DND-41 (cell line): ENCODE measurements around the gene COL4A6.

ENCODE experiments used
- EZH2 ChIP-seq: IDR thresholded peaks from 3 replicates; pipeline ENCODE4 v1.6.1; 2012; ENCODE audit warnings: borderline replicate concordance, low read depth, mild to moderate bottlenecking, moderate library complexity, low read length, inconsistent platforms; ENCODE audit not compliant: severe bottlenecking
- TF ChIP-seq, protein P1 (sequence below): IDR thresholded peaks from 2 replicates; pipeline ENCODE4 v1.5.1; 2012; ENCODE audit warnings: borderline replicate concordance, low read length, moderate library complexity, mild to moderate bottlenecking; ENCODE audit not compliant: poor library complexity, severe bottlenecking; ENCODE audit errors: extremely low read depth

DNA sequence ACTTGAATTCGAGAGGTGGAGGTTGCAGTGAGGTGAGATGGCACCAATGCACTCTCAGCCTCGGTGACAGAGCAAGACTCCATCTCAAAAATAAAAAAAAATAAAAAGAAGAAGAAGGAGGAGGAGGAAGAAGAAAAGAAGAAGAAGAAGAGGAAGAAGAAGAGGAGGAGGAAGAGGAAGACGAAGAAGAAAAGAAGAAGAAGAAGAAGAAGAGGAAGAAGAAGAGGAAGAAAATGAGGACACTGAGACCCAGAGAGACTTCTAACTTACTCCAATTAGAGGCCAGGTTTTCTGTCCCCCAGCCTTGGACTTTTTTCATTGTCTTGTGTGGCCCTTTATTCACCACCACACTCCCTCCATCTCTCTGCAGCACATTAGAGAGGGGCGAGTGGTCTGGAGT is 276.0 kb downstream of the COL4A6 start:
- TF ChIP-seq EZH2: no peak
- TF ChIP-seq, protein P1, sequence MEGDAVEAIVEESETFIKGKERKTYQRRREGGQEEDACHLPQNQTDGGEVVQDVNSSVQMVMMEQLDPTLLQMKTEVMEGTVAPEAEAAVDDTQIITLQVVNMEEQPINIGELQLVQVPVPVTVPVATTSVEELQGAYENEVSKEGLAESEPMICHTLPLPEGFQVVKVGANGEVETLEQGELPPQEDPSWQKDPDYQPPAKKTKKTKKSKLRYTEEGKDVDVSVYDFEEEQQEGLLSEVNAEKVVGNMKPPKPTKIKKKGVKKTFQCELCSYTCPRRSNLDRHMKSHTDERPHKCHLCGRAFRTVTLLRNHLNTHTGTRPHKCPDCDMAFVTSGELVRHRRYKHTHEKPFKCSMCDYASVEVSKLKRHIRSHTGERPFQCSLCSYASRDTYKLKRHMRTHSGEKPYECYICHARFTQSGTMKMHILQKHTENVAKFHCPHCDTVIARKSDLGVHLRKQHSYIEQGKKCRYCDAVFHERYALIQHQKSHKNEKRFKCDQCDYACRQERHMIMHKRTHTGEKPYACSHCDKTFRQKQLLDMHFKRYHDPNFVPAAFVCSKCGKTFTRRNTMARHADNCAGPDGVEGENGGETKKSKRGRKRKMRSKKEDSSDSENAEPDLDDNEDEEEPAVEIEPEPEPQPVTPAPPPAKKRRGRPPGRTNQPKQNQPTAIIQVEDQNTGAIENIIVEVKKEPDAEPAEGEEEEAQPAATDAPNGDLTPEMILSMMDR: no peak
